HepG2 (cell line): Measurements from ENCODE around the gene RSPH9. TPM values are rescaled to one million over a fixed set of nuclear protein-coding genes. Genes with fewer than 3 reads are reported as not detected.

Experiments used
- BCL6 ChIP-seq: IDR thresholded peaks from 2 replicates; pipeline ENCODE4 v1.6.1; 2016; ENCODE audit warnings: missing genetic modification reagents, missing compliant biosample characterization
- CEBPG ChIP-seq: IDR thresholded peaks from 2 replicates; pipeline ENCODE4 v1.6.1; 2016
- DZIP1 ChIP-seq: sonication (generic); formaldehyde crosslinking; IDR thresholded peaks from 2 replicates; pipeline ENCODE4 v1.5.0; 2020; ENCODE audit warnings: mild to moderate bottlenecking, missing genetic modification reagents
- FOXM1 ChIP-seq: sonication (generic); formaldehyde crosslinking; IDR thresholded peaks from 2 replicates; pipeline ENCODE4 v1.5.0; 2020; ENCODE audit warnings: missing genetic modification reagents
- FOXP1 ChIP-seq, 2 experiments: fragments of 450-650 bp in 1 of 2; IDR thresholded peaks; 2 replicates each; pipeline ENCODE4 v1.6.1; 2017 to 2018; ENCODE audit warnings: antibody characterized with exemption in 1 of 2
- GABPA ChIP-seq, 2 experiments: IDR thresholded peaks; 2 replicates each; pipeline ENCODE4 v1.6.1; 2011 to 2016; ENCODE audit warnings: low read depth in 2 of 2, low read length in 1 of 2, missing biosample characterization in 1 of 2, missing genetic modification characterization in 1 of 2
- GTF3A ChIP-seq: sonication (generic); formaldehyde crosslinking; conservative IDR thresholded peaks from 2 replicates; pipeline ENCODE4 v1.4.0; 2020; ENCODE audit warnings: mild to moderate bottlenecking, missing genetic modification reagents
- HDAC1 ChIP-seq: sonication (generic); formaldehyde crosslinking; IDR thresholded peaks from 2 replicates; pipeline ENCODE4 v1.5.1; 2020; ENCODE audit warnings: mild to moderate bottlenecking, missing genetic modification reagents
- HNF4A ChIP-seq: sonication (generic); formaldehyde crosslinking; IDR thresholded peaks from 2 replicates; pipeline ENCODE4 v1.4.0; 2020; ENCODE audit warnings: missing genetic modification reagents
- IKZF1 ChIP-seq: fragments of 450-650 bp; IDR thresholded peaks from 2 replicates; pipeline ENCODE4 v1.7.1; 2016
- KAT8 ChIP-seq: IDR thresholded peaks from 2 replicates; pipeline ENCODE4 v1.6.1; 2016; ENCODE audit warnings: missing genetic modification reagents, missing compliant biosample characterization
- KMT2A ChIP-seq: sonication (generic); formaldehyde crosslinking; IDR thresholded peaks from 2 replicates; pipeline ENCODE4 v1.4.0; 2020; ENCODE audit warnings: missing genetic modification reagents
- NFKBIZ ChIP-seq: IDR thresholded peaks from 2 replicates; pipeline ENCODE4 v1.6.1; 2018; ENCODE audit warnings: missing genetic modification reagents, missing compliant biosample characterization
- NKX3-1 ChIP-seq: sonication (generic); formaldehyde crosslinking; IDR thresholded peaks from 2 replicates; pipeline ENCODE4 v1.5.0; 2020; ENCODE audit warnings: missing genetic modification reagents
- POLR2A ChIP-seq, 2 experiments: IDR thresholded peaks; 2 replicates each; pipeline ENCODE4 v1.6.1; 2011; ENCODE audit warnings: low read depth in 2 of 2, low read length in 2 of 2, mild to moderate bottlenecking in 1 of 2, moderate library complexity in 1 of 2; ENCODE audit not compliant: insufficient read depth in 1 of 2
- PTBP1 ChIP-seq: fragments of 200-400 bp; formaldehyde crosslinking; IDR thresholded peaks from 2 replicates; pipeline ENCODE4 v1.6.1; 2018; ENCODE audit warnings: low read length, low read depth; ENCODE audit not compliant: poor library complexity, severe bottlenecking
- RORA ChIP-seq: sonication (generic); formaldehyde crosslinking; IDR thresholded peaks from 2 replicates; pipeline ENCODE4 v1.5.0; 2020; ENCODE audit warnings: mild to moderate bottlenecking, missing genetic modification reagents, moderate library complexity
- SP4 ChIP-seq: sonication (generic); formaldehyde crosslinking; IDR thresholded peaks from 2 replicates; pipeline ENCODE4 v1.8.1; 2023; ENCODE audit warnings: mild to moderate bottlenecking, missing genetic modification reagents
- SUZ12 ChIP-seq: fragments of 150-350 bp; IDR thresholded peaks from 2 replicates; pipeline ENCODE4 v1.6.1; 2014; ENCODE audit warnings: low read depth, low read length
- ZBTB3 ChIP-seq: sonication (generic); formaldehyde crosslinking; IDR thresholded peaks from 2 replicates; pipeline ENCODE4 v1.4.0; 2020; ENCODE audit warnings: low read depth, mild to moderate bottlenecking, moderate library complexity, missing genetic modification reagents, borderline replicate concordance
- ZEB1 ChIP-seq: IDR thresholded peaks from 2 replicates; pipeline ENCODE4 v1.6.1; 2012; ENCODE audit warnings: mild to moderate bottlenecking, low read depth, inconsistent platforms; ENCODE audit not compliant: insufficient replicate concordance
- ZFY ChIP-seq: sonication (generic); formaldehyde crosslinking; IDR thresholded peaks from 2 replicates; pipeline ENCODE4 v1.4.0; 2020; ENCODE audit warnings: missing genetic modification reagents
- ZNF34 ChIP-seq: sonication (generic); formaldehyde crosslinking; IDR thresholded peaks from 2 replicates; pipeline ENCODE4 v1.4.0; 2020; ENCODE audit warnings: mild to moderate bottlenecking, missing genetic modification reagents, borderline replicate concordance
- ZNF383 ChIP-seq: sonication (generic); formaldehyde crosslinking; IDR thresholded peaks from 2 replicates; pipeline ENCODE4 v1.4.0; 2020; ENCODE audit warnings: missing genetic modification reagents, mild to moderate bottlenecking, borderline replicate concordance
- ZNF468 ChIP-seq: sonication (generic); formaldehyde crosslinking; IDR thresholded peaks from 2 replicates; pipeline ENCODE4 v1.8.0; 2022; ENCODE audit warnings: mild to moderate bottlenecking, moderate library complexity, missing genetic modification reagents
- ZNF792 ChIP-seq: IDR thresholded peaks from 2 replicates; pipeline ENCODE4 v1.6.1; 2016
- ZNF891 ChIP-seq: sonication (generic); formaldehyde crosslinking; IDR thresholded peaks from 2 replicates; pipeline ENCODE4 v1.5.0; 2020; ENCODE audit warnings: mild to moderate bottlenecking, missing genetic modification reagents
- polyA plus RNA-seq, 8 experiments: library from polyadenylated mRNA; depleted of rRNA in 3 of 8; stranded (reverse) in 7 of 8; unstranded in 1 of 8; fragments of >200 nt; fragmentation: Illumina TruSeq in 4 of 8; extraction: Trizol in 4 of 8; gene quantifications; 2 replicates each; pipeline versions ENCODE4 v1.2.1 to v1.2.3, GENCODE V29; 2011 to 2016; ENCODE audit warnings: low read depth in 4 of 8, missing spikeins in 1 of 8, mixed read lengths in 1 of 8; ENCODE audit not compliant: insufficient read depth in 1 of 8
- total RNA-seq, 5 experiments: library from RNA; depleted of rRNA; stranded (reverse); fragments of >200 nt; fragmentation: Illumina TruSeq; extraction: Trizol; gene quantifications; 2 replicates each; pipeline ENCODE4 v1.2.3, GENCODE V29; 2016; ENCODE audit warnings: low read depth in 1 of 5
- TF ChIP-seq, protein P1 (sequence below): sonication (generic); formaldehyde crosslinking; IDR thresholded peaks from 2 replicates; pipeline ENCODE4 v1.5.0; 2020; ENCODE audit warnings: mild to moderate bottlenecking, missing genetic modification reagents
- TF ChIP-seq, protein P2 (sequence below): sonication (generic); formaldehyde crosslinking; IDR thresholded peaks from 2 replicates; pipeline ENCODE4 v1.4.0; 2020; ENCODE audit warnings: missing genetic modification reagents

Gene RSPH9
- total and polyA plus RNA-seq, 2 of the 13 experiments (the other 11 are each of a cell fraction or from before 2014, with no cell fraction given), result 0.04 TPM; not detected in 1

- TF ChIP-seq, protein P1, sequence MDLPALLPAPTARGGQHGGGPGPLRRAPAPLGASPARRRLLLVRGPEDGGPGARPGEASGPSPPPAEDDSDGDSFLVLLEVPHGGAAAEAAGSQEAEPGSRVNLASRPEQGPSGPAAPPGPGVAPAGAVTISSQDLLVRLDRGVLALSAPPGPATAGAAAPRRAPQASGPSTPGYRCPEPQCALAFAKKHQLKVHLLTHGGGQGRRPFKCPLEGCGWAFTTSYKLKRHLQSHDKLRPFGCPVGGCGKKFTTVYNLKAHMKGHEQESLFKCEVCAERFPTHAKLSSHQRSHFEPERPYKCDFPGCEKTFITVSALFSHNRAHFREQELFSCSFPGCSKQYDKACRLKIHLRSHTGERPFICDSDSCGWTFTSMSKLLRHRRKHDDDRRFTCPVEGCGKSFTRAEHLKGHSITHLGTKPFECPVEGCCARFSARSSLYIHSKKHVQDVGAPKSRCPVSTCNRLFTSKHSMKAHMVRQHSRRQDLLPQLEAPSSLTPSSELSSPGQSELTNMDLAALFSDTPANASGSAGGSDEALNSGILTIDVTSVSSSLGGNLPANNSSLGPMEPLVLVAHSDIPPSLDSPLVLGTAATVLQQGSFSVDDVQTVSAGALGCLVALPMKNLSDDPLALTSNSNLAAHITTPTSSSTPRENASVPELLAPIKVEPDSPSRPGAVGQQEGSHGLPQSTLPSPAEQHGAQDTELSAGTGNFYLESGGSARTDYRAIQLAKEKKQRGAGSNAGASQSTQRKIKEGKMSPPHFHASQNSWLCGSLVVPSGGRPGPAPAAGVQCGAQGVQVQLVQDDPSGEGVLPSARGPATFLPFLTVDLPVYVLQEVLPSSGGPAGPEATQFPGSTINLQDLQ (CRISPR knock-in tag), result no peak
- TF ChIP-seq ZNF891 (CRISPR knock-in tag), result no peak
- TF ChIP-seq ZFY (CRISPR knock-in tag), result no peak; the same call in 1 of the 2 replicates
- TF ChIP-seq KMT2A (CRISPR knock-in tag), result 0 out of 2 replicates have a peak, but pooled peaks have one; percentile 64
- TF ChIP-seq NFKBIZ (CRISPR knock-in tag), result no peak
- TF ChIP-seq HNF4A (CRISPR knock-in tag), result no peak
- no peak for TF ChIP-seq PTBP1
- no peak for TF ChIP-seq FOXM1 (CRISPR knock-in tag)
- no peak for TF ChIP-seq FOXP1 (IDR thresholded peaks at IDR 0.05)
- peak; percentile 38; the same call in 1 of the 2 replicates for TF ChIP-seq FOXP1 (CRISPR knock-in tag; IDR thresholded peaks at IDR 0.05)
- peak; percentile 57; the same call in 1 of the 2 replicates for TF ChIP-seq HDAC1 (CRISPR knock-in tag)
- peak; percentile 77; the same call in 1 of the 2 replicates for TF ChIP-seq ZNF792 (CRISPR knock-in tag)
- no peak for TF ChIP-seq CEBPG (CRISPR knock-in tag)
- TF ChIP-seq KAT8 (CRISPR knock-in tag), result peak; percentile 46
- TF ChIP-seq ZBTB3 (CRISPR knock-in tag), result no peak
- no peak for TF ChIP-seq NKX3-1 (CRISPR knock-in tag)
- no peak for TF ChIP-seq IKZF1
- TF ChIP-seq, protein P2, sequence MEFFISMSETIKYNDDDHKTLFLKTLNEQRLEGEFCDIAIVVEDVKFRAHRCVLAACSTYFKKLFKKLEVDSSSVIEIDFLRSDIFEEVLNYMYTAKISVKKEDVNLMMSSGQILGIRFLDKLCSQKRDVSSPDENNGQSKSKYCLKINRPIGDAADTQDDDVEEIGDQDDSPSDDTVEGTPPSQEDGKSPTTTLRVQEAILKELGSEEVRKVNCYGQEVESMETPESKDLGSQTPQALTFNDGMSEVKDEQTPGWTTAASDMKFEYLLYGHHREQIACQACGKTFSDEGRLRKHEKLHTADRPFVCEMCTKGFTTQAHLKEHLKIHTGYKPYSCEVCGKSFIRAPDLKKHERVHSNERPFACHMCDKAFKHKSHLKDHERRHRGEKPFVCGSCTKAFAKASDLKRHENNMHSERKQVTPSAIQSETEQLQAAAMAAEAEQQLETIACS (CRISPR knock-in tag), result peak; percentile 87
- TF ChIP-seq GABPA (IDR thresholded peaks at IDR 0.05; ENCODE audit: low read depth, low read length), result peak; percentile 49
- TF ChIP-seq GABPA (CRISPR knock-in tag; IDR thresholded peaks at IDR 0.05; ENCODE audit: low read depth), result peak; percentile 84
- TF ChIP-seq BCL6 (CRISPR knock-in tag), result peak; percentile 10; the same call in 1 of the 2 replicates
- TF ChIP-seq DZIP1, result no peak
- TF ChIP-seq ZEB1, result no peak
- peak; percentile 93 for TF ChIP-seq SP4 (CRISPR knock-in tag)
- peak in 1 of 2 experiments; percentile 15; a peak in 1 of 4 replicates for TF ChIP-seq POLR2A (IDR thresholded peaks at IDR 0.05; ENCODE audit: insufficient read depth in 1 of 2, low read depth in 2 of 2, low read length in 2 of 2)
- no peak for TF ChIP-seq ZNF468 (CRISPR knock-in tag)
- TF ChIP-seq RORA (CRISPR knock-in tag), result no peak
- TF ChIP-seq ZNF34, result no peak
- TF ChIP-seq SUZ12, result peak; percentile 94
- TF ChIP-seq ZNF383 (CRISPR knock-in tag), result no peak
- no peak for TF ChIP-seq GTF3A
Observed at GRCh38 chr6:43629104-43629504, 15.7 kb upstream of the RSPH9 start, which contains the start of gene GTPBP2 (continued).
